ENCODE data around the gene PIAS4.

Gene PIAS4

GRCh38 chr19:4030981-4031380, 23.4 kb downstream of the PIAS4 start:
- no peak for DNase-seq (ENCODE audit: low read depth)
- no peak overlapping the region for H3K4me3 ChIP-seq (ENCODE audit: low read depth, low read length)
- TF ChIP-seq CTCF (IDR thresholded peaks at IDR 0.05; ENCODE audit: low read depth, low read length, missing control alignments) = no peak

- no peak for TF ChIP-seq CTCF (IDR thresholded peaks at IDR 0.05; ENCODE audit: low read depth, low read length, missing control alignments)
- no peak for DNase-seq (ENCODE audit: low read depth)
- no peak overlapping the region for H3K4me3 ChIP-seq (ENCODE audit: low read depth, low read length)
Observed at GRCh38 chr19:4031420-4031819, 23.9 kb downstream of the PIAS4 start.

- no peak overlapping the region for H3K4me3 ChIP-seq (ENCODE audit: low read depth, low read length)
- no peak for DNase-seq (ENCODE audit: low read depth)
- no peak for TF ChIP-seq CTCF (IDR thresholded peaks at IDR 0.05; ENCODE audit: low read depth, low read length, missing control alignments)
Observed at GRCh38 chr19:4032436-4032835, 24.9 kb downstream of the PIAS4 start.

- H3K4me3 ChIP-seq (ENCODE audit: low read depth, low read length) = no peak overlapping the region
- TF ChIP-seq CTCF (IDR thresholded peaks at IDR 0.05; ENCODE audit: low read depth, low read length, missing control alignments) = no peak
- DNase-seq (ENCODE audit: low read depth) = no peak
Observed at GRCh38 chr19:4033028-4033956, 25.8 kb downstream of the PIAS4 start.

- H3K4me3 ChIP-seq (ENCODE audit: low read depth, low read length) = no peak overlapping the region
- DNase-seq (ENCODE audit: low read depth) = no peak
- TF ChIP-seq CTCF (IDR thresholded peaks at IDR 0.05; ENCODE audit: low read depth, low read length, missing control alignments) = no peak
Observed at GRCh38 chr19:4034048-4035017, 26.8 kb downstream of the PIAS4 start.

GRCh38 chr19:4035018-4035566, 27.6 kb downstream of the PIAS4 start:
- TF ChIP-seq CTCF (IDR thresholded peaks at IDR 0.05; ENCODE audit: low read depth, low read length, missing control alignments) = no peak
- no peak for DNase-seq (ENCODE audit: low read depth)
- no peak overlapping the region for H3K4me3 ChIP-seq (ENCODE audit: low read depth, low read length)

Data from GM12864 (cell line).